DND-41 (cell line): Measurements from ENCODE around the gene PCGF3.

Experiments used
- ATAC-seq: fragments of 200-7000 bp; cut with Tn5 transposase; 3 replicates; pipeline ENCODE4 v1.9.1; 2021; ENCODE audit warnings: low read depth; ENCODE audit not compliant: insufficient read depth
- DNase-seq: peaks from one replicate; pipeline ENCODE4 v3.0.0-alpha.2; 2020
- H2AFZ ChIP-seq: 2 replicates; pipeline ENCODE4 v1.6.0; 2012; ENCODE audit warnings: low read depth, low read length
- H3K27ac ChIP-seq: 2 replicates; pipeline ENCODE4 v1.5.1; 2012; ENCODE audit warnings: low read length, inconsistent platforms
- H3K27me3 ChIP-seq: fragments of 200-600 bp; sonication (generic); 2 replicates; pipeline ENCODE4 v1.6.0; 2012; ENCODE audit warnings: low read length, mild to moderate bottlenecking, inconsistent platforms; ENCODE audit not compliant: insufficient read depth, poor library complexity
- H3K36me3 ChIP-seq: 2 replicates; pipeline ENCODE4 v1.5.1; 2012; ENCODE audit warnings: low read length, inconsistent platforms; ENCODE audit not compliant: insufficient read depth
- H3K4me1 ChIP-seq: 2 replicates; pipeline ENCODE4 v1.5.1; 2012; ENCODE audit warnings: mild to moderate bottlenecking, low read length; ENCODE audit not compliant: insufficient read depth
- H3K4me2 ChIP-seq: 2 replicates; pipeline ENCODE4 v1.6.0; 2012; ENCODE audit warnings: mild to moderate bottlenecking, moderate library complexity, low read length, inconsistent platforms; ENCODE audit not compliant: insufficient read depth
- H3K4me3 ChIP-seq, 2 experiments: fragments of 200-600 bp in 1 of 2; shearing (Covaris generic) in 1 of 2; 2 replicates each; pipeline ENCODE4 v1.5.1; 2012 to 2016; ENCODE audit warnings: inconsistent platforms in 2 of 2, low read length in 2 of 2, mild to moderate bottlenecking in 2 of 2, low read depth in 1 of 2, moderate library complexity in 1 of 2
- H3K79me2 ChIP-seq: 2 replicates; pipeline ENCODE4 v1.6.0; 2012; ENCODE audit warnings: low read length, inconsistent platforms; ENCODE audit not compliant: insufficient read depth
- H3K9ac ChIP-seq: 2 replicates; pipeline ENCODE4 v1.6.0; 2012; ENCODE audit warnings: low read depth, mild to moderate bottlenecking, inconsistent platforms, low read length, moderate library complexity
- H3K9me3 ChIP-seq: 2 replicates; pipeline ENCODE4 v1.5.1; 2012; ENCODE audit warnings: low read length, moderate library complexity, mild to moderate bottlenecking, inconsistent platforms; ENCODE audit not compliant: insufficient read depth, severe bottlenecking
- H4K20me1 ChIP-seq: 2 replicates; pipeline ENCODE4 v1.6.0; 2012; ENCODE audit warnings: low read length; ENCODE audit not compliant: insufficient read depth
- CTCF ChIP-seq: IDR thresholded peaks from 2 replicates; pipeline ENCODE4 v1.5.1; 2012; ENCODE audit warnings: borderline replicate concordance, low read length, moderate library complexity, mild to moderate bottlenecking; ENCODE audit not compliant: poor library complexity, severe bottlenecking; ENCODE audit errors: extremely low read depth
- EZH2 ChIP-seq: IDR thresholded peaks from 3 replicates; pipeline ENCODE4 v1.6.1; 2012; ENCODE audit warnings: borderline replicate concordance, low read depth, mild to moderate bottlenecking, moderate library complexity, low read length, inconsistent platforms; ENCODE audit not compliant: severe bottlenecking

PCGF3 gene

GRCh38 chr4:725391-726234 is 20.0 kb downstream of the PCGF3 start:
- TF ChIP-seq EZH2 (no peak), CTCF (no peak)
- H3K4me2 ChIP-seq, result no peak overlapping the region
- ATAC-seq (no peak), DNase-seq (no peak)
- no peak overlapping the region for H3K4me3 ChIP-seq
- H3K36me3 ChIP-seq, result peaks cover 43% of the 10 kb centered on the region
- H3K27ac ChIP-seq, result no peak overlapping the region
- no peak overlapping the region for H3K9ac ChIP-seq
- H3K27me3 ChIP-seq, result no peaks in the 10 kb centered on the region
- peaks cover 87% of the 10 kb centered on the region for H3K79me2 ChIP-seq
- no peaks in the 10 kb centered on the region for H3K4me1 ChIP-seq
- peaks cover 84% of the 10 kb centered on the region for H4K20me1 ChIP-seq
- H3K9me3 ChIP-seq, result no peaks in the 10 kb centered on the region
- no peak overlapping the region for H2AFZ ChIP-seq

- Histone ChIP-seq H3K9me3 (no peaks in the 10 kb centered on the region), H2AFZ (no peak overlapping the region), H3K9ac (no peak overlapping the region), H3K36me3 (peaks cover 46% of the 10 kb centered on the region), H3K4me2 (no peak overlapping the region), H3K4me1 (no peaks in the 10 kb centered on the region), H3K4me3 (no peak overlapping the region), H3K27ac (no peak overlapping the region), H4K20me1 (peaks cover 83% of the 10 kb centered on the region), H3K27me3 (no peaks in the 10 kb centered on the region), H3K79me2 (peaks cover 81% of the 10 kb centered on the region)
- TF ChIP-seq CTCF (no peak), EZH2 (no peak)
- ATAC-seq (no peak; the same call in 2 of the 3 replicates), DNase-seq (no peak)
These were observed 20.7 kb downstream of the PCGF3 start for GRCh38 chr4:726235-726787.

- peaks cover 78% of the 10 kb centered on the region for H4K20me1 ChIP-seq
- H3K4me2 ChIP-seq, result no peak overlapping the region
- H3K9me3 ChIP-seq, result no peaks in the 10 kb centered on the region
- no peak for TF ChIP-seq CTCF
- H3K4me1 ChIP-seq, result no peaks in the 10 kb centered on the region
- DNase-seq (no peak), ATAC-seq (no peak)
- H3K9ac ChIP-seq, result no peak overlapping the region
- H3K27ac ChIP-seq, result no peak overlapping the region
- H3K36me3 ChIP-seq, result peaks cover 44% of the 10 kb centered on the region
- H2AFZ ChIP-seq, result no peak overlapping the region
- peaks cover 76% of the 10 kb centered on the region for H3K79me2 ChIP-seq
- H3K27me3 ChIP-seq, result no peaks in the 10 kb centered on the region
- H3K4me3 ChIP-seq, result no peak overlapping the region
These were observed 21.2 kb downstream of the PCGF3 start for GRCh38 chr4:726838-727237.
